NCI-H510A treated with DMSO at 0.1 percent for 48 hours (cell line): ENCODE measurements around the gene LARGE1.

Experiments used
- DNase-seq: peaks from one replicate; lab custom pipeline; 2025; lab: John Stamatoyannopoulos, UW

LARGE1 gene

GRCh38 chr22:33817512-33818127 is 102.7 kb downstream of the LARGE1 start:
- DNase-seq: peak; percentile 60

- no peak for DNase-seq
These were observed 107.8 kb downstream of the LARGE1 start for GRCh38 chr22:33812360-33812977.

DNA sequence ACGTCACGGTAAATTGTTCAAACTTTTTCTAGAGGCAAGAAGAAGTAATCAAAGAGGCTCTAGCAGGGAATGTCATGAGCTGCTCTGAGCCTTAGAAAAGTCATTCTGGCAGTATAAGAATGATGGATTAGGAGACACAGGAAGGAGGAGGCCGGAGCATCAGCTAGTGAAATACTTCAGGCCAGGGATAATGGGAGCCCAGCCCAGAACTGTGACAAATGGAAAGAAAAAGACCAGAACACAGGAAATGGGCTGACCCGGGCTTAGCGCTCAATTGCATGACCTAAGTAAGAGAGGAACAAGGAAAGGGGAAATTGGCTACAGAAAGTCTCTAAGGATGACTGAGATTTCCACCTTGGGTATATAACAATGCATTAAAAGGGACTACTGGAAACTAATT is 108.6 kb downstream of the LARGE1 start:
- DNase-seq: no peak

DNA sequence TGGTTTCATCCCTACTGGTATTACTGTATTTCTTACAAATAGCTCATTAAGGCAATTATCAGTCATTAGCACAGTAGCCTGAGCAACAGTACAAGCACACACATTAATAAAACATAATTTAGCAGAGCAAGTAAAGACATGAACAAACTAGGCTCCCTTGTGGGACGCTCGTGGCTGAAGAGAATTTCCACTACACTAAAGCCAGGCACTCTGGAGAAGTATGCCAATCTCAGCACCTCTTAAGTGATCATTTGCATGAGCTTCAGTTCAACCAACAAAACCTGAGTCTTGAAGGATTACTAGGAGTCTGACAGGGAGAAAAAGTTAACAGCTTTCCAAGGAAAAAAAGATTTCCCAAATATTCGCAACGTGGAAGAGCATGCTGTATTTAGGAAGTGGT is 109.1 kb downstream of the LARGE1 start:
- DNase-seq: no peak

- DNase-seq: no peak
These were observed 112.8 kb downstream of the LARGE1 start for GRCh38 chr22:33807470-33807869.

GRCh38 chr22:33806191-33806590 is 114.1 kb downstream of the LARGE1 start:
- no peak for DNase-seq

GRCh38 chr22:33803371-33804282 is 116.6 kb downstream of the LARGE1 start:
- DNase-seq: no peak

- no peak for DNase-seq
These were observed 121.9 kb downstream of the LARGE1 start for GRCh38 chr22:33798401-33798800.

GRCh38 chr22:33796494-33796893 is 123.8 kb downstream of the LARGE1 start:
- no peak for DNase-seq

DNA sequence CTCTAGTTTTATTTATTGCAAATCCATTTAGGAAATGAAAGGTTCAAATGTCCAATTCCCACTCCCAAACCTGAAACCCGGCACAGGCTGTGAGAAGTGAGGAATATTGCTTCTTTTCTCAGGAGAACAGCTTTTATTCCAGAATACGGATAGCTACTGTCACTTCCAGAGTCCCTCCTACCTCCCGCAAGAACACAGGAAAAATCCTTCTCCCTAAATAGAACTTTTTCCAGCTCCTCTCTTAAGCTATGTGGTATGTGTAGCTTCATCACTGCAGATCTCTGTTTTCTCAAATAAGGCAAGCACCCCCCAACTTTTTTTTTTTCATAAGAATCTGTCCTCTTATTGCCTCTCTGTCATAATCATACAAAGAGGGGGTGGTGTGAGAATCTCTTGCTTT is 126.8 kb downstream of the LARGE1 start:
- DNase-seq: no peak

DNA sequence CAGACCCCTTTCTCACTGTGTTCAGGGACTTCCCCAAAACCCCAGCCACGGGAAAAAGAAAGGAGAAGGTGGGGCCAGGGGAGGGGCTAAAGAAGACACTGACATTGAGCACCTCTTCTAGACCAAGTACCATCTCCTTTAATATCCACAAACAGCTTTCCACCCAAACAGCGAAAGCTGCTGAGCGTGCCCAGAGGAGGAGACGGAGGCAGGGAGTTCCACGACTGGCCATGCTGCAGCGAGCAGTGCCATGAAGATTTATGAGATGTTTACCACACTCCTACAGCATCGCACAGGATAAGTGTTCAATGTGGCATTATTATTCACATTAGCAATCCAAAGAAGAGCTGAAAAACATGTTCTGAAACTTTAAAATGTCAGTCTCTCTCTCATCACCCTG is 127.4 kb downstream of the LARGE1 start:
- DNase-seq: peak; percentile 32

- no peak for DNase-seq
These were observed 130.5 kb downstream of the LARGE1 start for GRCh38 chr22:33789690-33790253.

DNA sequence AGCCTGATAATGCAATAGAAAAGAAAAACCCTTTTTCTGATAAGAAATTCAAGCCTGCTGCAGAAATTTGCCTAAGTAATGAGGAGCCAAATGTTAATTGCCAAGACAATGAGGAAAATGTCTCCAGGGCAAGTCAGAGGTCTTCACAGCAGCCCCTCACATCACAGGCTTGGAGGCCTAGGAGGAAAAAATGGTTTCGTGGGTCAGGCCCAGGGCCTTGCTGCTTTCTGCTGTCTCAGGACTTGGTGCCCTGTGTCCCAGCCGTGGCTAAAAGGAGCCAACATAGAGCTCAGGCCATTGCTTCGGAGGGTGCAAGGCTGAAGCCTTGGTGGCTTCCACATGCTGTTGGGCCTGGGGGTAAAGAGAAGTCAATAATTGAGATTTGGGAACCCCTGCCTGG is 131.3 kb downstream of the LARGE1 start:
- no peak for DNase-seq

DNA sequence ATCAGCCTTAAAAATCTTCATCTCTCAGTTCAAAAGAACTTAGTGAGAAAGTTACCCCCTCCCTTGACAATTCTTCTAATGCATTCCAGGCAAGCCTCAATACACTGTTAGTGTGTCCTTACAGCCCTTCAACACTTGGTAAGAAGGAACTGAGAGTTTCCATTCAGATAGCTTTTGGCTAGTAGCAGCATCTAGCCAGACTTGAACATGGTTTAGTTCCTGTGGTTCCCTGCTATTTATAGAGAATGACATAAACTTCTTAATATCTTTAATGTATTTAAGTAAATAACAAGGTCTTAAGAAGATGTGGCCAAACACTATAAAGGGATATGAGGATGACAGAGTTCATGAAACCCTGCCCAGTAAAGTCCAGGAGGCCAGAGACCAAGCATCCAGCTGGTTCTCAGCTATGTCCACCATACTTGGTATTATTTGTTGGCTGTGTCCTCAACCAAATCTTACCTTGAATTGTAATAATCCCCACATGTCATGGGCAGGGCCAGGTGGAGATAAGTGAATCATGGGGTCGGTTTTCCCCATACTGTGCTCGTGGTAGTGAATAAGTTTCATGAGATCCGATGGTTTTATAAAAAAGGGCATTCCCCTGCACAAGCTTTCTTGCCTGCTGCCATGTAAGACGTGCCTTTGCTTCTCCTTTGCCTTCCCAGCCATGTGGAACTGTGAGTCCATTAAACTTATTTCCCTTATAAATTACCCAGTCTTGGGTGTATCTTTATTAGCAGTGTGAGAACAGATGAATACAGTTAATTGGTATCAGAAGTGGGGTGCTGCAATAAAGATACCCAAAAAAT is 132.4 kb downstream of the LARGE1 start:
- no peak for DNase-seq

DNA sequence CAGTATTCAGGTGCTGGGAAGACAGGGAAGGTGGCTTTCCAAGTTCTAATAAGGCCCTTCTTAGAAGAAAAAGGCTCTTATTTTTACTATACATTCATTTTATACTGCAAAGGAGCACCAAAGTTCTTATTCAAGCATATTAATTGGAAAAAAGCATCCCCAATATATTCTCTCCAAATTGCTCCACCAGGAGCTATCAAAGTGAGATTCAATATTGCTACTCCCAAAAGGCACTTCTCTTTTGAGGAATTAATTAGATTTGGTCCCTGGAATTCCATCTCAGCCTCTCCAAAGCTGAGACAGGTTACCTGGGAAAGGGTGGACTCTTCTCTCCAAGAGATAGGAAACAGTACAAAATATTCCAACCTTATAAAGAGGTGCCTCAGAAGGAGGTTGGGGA is 134.1 kb downstream of the LARGE1 start:
- no peak for DNase-seq

GRCh38 chr22:33785283-33785968 is 134.8 kb downstream of the LARGE1 start:
- no peak for DNase-seq

DNA sequence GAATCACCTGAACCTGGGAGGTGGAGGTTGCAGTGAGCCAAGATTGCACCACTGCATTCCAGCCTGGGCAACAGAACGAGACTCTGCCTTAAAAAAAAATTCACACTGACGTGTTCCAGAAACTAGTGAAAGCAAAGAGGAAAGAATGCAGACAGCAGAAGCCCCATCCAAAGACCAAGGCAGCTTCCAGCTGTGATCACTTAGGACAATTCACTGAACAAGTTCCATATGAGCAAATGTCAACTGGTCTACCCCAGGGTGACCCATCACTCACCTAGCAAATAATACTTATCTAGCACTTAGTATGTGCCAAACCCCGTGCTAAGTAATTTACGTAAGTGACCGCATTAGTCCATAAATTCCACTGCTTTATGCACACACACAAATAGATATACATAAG is 138.9 kb downstream of the LARGE1 start:
- DNase-seq: no peak

DNA sequence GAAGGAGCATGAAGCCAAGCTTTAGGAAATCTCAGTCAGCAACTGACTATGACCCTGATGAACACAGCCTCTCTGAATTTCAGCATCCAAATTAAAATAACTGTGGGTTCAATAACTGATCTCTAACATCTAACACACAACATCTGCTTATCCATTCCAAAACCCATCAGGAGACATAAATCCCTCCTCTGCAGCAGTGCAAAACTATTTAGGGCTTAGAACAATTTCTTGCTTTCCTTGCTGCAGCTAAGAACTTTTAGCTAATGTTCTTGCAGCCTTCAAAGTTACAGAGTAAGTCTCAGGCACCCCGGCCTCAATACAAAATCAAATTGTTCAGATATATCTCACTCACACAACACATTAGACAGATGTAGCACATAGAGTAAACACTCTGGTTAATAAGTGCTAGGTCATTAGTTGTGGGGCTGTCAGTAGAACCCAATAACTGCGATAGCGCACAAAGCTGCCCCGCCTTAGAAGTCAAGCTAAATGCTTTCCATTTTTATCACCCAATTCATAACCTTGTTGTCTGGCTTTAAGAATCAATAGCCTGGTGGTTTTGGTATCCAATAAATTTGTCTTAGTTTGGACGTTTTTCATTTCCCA is 139.6 kb downstream of the LARGE1 start:
- DNase-seq: no peak

DNA sequence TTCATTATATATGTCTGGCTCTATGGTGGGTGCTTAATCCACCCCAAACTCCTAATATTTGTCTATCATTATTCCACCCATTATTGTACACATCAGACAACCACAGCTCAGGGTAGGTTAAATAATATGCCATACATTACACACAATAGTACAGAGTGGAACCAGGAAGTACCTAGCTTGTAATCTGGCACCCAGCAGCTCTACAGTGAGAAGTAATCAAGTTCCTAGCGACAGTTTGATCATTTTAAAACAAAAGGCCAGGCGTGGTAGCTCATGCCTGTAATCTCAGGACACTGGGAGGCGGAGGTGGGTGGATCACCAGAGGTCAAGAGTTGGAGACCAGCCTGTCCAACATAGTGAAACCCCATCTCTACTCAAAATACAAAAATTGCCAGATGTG is 141.0 kb downstream of the LARGE1 start:
- no peak for DNase-seq

- DNase-seq: no peak
These were observed 143.8 kb downstream of the LARGE1 start for GRCh38 chr22:33776491-33776890.

- DNase-seq: no peak
These were observed 145.5 kb downstream of the LARGE1 start for GRCh38 chr22:33774781-33775180.
